HG02840 (cell line): ENCODE data around the gene RABL6.
"Not testable (repeated sequence)": the region's sequence is repeated elsewhere in the genome, so short reads cannot be mapped to it uniquely, and the experiment has no call there.

Source experiments
- ATAC-seq: cut with Tn5 transposase; IDR thresholded peaks from one replicate; pipeline ENCODE4 v1.9.1; 2021; ENCODE audit warnings: mild to moderate bottlenecking, moderate library complexity, moderate number of reproducible peaks; ENCODE audit not compliant: unreplicated experiment, low FRiP score

RABL6 gene

DNA sequence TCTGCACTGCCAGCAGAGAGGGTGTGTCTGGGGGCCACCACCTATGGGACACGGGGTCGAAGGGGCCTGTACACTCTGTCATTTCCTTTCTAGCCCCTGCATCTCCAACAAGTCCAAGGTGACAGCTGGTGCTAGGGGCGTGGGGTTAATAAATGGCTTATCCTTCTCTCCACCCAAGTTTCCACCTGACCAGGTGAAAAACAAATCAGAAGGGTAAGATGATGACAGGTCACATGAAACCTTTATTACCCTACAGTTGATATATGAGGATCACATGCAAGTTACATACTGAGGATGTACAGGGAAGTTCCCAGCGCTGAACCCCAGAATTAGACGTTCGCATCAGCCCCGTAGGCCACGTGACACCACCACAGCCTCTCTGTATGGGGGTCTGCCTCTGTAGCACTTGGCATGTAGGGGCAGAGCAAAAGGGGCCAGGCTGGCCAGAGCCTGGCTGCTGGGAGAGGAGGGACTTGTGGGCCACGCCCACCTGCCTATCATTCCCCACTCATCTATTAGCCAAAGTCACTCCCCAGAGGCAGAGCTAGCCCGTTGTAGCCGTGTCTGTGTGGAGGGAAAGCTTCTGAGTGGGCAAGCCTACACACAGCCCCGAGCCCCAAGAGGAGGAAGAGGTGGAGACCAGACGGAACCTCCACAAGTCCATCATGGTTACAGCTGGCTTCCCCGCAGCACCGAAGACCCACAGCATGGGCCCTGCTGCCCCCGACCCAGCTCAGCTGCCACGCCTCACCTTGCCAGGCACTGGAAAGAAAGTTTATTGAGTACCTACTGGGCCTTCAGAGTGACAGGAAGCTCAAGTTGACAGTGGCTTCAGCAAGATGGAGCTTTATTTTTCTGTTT is 14.4 kb upstream of the RABL6 start:
- no peak for ATAC-seq

DNA sequence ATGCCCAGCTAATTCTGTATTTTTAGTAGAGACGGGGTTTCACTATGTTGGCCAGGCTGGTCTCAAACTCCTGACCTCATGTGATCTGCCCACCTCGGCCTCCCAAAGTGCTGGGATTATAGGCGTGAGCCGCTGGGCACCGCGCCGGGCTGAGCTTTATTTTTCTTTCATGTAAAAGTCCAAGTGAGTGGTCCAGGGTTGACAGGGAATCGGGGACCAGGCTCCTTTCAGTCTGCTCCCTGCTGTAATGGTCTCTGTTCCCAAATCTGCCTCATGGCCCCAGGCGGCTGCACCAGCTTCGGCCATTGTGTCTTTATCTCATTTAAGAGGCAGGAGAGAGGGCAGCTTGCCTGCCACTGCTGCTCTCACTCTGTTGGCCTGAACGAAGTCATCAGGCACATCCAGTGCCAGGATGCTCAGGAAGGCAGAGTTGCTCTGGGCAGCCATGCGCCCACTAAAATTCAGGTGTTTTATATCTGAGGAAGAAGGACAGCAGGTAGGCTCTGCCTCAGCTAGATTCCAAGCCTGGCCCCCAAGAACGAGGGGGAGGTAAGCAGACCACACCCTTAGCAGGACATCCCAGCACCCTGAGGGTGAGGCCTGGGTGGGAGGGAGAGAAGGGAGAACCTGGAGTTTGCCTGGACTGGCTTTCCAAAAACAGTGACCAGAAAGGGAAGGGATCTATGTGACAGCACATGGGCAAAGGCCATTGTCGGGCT is 13.3 kb upstream of the RABL6 start:
- ATAC-seq, result no peak

DNA sequence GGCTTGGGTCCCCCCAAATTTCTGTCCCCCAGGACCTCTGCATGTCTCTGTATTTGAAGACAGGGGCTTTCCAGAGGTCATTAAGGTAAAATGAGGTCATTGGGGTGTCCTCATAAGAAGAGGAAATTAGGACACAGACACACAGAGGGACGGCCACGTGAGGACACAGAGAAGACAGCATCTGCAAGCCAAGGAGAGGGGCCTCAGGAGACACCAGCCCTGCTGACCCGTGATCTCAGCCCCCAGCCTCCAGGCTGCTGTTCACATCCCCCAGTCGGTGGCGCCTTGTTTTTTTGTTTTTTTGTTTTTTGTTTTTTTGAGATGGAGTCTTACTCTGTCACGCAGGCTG is 12.8 kb upstream of the RABL6 start:
- ATAC-seq, result no peak

DNA sequence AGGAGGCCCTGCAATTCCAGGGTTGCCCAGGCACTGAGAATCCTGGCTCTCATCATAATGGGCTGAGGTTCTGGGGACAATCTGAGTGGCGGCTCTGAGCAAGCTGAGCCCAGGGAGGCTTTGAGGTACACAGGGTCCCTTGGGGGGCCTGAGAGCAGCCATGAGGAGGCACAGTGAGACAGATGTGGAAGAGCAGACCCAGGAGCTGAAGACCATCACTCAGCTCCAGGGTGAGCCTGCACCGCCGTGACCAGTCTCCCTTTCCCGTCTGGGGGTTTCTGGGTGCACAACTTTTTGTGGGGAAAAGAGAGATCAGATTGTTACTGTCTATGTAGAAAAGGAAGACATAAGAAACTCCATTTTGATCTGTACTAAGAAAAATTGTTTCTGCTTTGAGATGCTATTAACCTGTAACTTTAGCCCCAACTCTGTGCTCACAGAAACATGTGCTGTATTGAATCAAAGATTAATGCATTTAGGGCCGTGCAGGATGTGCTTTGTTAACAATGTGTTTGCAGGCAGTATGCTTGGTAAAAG is 11.4 kb upstream of the RABL6 start, which contains the start of gene CCDC183:
Gene CCDC183, plus strand, starts transcription at position 101 of the 537 bp plus-strand sequence. Its CDS starts 60 bp downstream, at position 161.
- ATAC-seq, result no peak

DNA sequence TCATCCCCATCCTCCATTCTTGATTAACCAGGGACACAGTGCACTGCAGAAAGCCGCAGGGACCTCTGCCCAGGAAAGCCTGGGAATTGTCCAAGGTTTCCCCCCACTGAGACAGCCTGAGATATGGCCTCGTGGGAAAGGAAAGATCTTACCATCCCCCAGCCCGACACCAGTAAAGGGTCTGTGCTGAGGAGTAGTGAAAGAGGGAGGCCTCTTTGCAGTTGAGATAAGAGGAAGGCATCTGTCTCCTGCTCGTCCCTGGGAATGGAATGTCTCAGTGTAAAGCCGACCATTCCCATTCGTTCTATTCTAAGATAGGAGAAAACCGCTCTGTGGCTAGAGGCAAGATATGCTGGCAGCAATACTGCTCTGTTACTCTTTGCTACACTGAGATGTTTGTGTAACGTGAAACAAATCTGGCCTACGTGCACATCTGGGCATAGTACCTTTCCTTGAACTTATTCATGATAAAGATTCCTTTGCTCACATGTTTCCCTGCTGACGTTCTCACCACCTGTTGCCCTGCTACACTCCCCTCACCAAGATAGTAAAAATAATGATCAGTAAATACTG is 10.9 kb upstream of the RABL6 start:
- not testable (repeated sequence) for ATAC-seq

DNA sequence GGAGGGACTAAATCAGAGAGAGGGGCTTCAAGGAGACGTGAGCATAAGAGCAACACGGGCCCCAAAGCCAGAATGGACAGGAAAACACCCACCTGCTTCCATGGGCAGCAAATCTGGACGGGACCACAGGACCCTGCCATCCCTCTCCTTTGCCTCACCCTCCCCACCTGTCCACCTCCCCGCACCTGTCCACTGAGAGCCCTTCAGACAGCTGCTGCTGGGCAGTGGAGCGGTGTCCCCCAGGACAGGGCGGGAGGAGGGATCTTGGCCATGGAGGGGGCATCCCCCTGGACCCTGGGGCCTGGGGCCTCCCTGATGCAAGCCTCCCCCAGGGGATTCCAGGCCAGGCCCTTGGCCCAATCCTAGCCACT is 9.1 kb upstream of the RABL6 start:
- ATAC-seq, result no peak

DNA sequence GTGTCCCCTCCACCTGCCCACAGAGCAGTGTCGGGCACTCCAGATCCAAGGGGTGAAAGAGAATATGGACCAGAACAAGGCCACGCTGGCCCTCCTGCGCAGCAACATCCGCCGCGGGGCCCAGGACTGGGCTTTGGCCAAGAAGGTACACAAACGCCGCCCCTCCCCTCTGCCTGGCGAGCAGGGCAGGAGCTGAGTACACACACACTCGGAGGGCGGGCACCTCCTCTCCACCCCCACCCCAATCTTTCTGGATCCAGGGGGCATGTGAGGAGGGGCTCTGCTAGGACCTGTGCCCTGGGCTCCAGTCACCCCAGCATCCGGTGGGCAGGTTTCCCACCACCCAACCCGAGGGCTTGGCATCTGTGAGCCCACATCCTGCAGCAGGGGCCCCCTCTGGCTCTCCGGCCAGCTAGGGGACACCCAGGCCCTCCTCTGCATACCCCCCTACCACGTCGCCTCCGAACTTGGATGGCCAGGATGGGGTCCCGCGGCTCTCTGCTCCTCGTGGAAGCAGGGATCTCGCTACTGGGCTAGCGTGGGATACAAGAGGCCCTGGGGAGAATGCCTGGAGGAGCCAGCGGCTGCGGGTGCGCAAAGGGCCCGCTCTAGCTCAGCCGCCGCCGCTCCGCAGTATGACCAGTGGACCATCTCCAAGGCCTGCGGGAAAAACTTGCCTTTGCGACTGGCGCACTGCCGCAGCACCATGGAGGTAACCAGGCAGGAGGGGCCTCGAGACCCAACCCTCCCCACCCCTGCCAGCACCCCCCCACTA is 8.5 kb upstream of the RABL6 start:
- no peak for ATAC-seq

DNA sequence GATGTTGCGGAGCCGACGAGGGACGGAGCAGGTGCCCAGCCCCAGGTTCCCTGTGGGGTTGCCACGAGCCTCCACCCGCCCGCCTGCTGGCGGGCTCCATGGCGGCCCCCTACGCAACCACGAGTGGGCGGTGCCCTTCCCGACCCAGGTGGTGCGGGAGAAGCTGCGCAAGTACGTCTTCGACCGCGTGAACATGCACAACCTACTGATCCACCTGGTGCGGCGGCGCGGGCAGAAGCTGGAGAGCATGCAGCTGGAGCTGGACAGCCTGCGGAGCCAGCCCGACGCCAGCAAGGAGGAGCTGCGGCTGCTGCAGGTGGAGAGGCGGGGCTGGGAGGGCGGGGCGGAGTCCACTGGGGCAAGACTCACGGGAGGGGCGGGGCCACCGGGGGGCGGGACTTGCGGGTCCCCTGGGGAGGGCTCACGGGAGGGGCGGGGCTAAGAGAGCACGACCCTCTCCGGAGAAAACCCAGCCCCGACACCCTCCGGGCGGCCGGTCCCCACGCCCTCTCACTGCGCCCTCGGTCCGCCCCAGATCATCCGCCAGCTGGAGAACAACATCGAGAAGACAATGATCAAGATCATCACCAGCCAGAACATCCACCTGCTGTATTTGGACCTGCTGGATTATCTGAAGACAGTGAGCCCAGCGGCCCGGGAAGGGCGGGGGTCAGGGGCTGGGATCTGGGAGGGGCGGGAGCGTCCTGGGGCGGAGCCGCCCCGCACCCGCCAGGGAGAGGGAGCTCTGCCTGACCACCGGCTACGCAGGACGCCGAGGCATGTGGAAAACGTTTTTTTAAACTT is 7.7 kb upstream of the RABL6 start:
- no peak for ATAC-seq

DNA sequence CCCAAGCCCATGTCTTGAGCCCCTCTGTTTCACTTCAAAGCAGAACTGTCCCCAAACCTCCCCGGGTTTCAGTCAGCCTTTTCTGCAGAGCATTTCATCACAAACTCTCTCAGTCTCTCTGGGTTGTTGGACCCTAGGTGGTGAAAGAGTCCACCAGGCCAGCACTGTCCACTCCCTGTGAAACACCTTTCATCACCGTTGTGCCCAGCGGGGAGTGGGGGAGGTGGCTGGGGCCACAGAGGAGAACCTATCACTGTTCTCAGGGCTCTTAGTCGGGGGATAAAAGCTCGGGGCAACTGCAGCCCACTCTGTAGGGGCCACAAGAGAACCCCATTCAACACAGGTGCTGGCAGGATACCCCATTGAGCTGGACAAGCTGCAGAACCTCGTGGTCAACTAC is 5.4 kb upstream of the RABL6 start:
- ATAC-seq, result no peak

DNA sequence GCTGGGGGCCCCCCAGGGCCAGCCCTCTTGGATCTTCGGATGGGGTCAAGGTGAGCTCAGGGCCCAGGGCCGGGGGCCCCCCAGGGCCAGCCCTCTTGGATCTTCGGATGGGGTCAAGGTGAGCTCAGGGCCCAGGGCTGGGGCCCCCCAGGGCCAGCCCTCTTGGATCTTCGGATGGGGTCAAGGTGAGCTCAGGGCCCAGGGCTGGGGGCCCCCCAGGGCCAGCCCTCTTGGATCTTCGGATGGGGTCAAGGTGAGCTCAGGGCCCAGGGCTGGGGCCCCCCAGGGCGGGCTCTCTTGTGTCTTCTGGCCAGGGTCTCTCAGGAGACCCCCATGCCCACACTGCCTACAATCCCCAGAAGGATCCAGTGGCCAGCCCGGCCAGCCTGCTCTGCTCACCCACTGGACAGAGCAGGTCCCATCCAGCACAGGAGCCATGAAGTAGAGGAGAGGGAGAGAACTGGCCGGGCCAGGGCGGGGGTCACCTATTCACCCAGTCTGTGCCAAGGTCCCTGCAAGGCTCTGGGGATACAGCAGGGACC is 4.7 kb upstream of the RABL6 start:
- not testable (repeated sequence) for ATAC-seq

DNA sequence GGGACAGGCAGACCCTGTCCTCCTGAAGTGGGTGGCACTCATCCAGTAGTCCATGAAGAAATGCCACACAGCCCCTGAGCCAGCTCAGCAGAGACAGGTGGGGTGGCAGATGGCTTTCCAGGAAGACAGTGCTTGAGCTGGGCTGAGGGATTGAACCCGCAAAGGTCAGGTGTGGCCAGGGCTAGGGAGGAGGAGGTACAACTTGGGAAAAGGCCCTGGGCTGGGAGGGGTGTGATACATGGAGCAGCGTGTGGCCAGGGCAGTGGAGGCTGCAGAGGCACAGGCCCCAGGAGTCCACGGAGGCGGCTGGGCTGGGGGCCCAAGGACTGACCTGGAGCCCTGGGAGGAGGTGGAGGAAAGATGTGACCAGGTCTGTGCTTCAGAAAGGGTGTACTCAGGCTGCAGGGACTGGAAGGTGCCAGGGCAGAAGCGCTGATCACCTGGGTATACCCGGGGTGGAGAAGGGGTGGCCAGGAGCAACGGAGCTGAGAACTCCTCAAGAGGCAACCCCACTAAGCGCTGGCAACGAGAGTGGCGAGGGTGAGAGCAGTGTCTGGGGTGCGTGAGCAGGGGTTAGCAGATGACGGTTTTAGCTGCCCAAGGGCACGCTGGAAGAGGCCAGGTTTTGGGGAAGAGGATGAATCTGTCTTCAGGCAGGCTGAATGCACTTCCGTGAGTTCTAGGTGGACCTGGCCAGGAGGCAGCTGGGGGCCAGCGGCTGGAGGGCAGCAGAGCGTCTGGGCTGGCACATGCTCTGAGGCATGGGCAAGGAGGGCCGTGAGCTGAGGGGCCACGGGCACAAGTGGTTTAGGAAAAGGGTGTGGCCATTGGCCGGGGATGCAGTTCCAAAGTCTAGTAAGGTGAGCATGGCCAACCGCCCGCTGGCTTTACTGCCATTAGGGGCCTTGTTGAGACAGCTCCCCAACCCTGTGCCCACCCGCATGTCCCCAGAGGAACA is 3.9 kb upstream of the RABL6 start:
- no peak for ATAC-seq

DNA sequence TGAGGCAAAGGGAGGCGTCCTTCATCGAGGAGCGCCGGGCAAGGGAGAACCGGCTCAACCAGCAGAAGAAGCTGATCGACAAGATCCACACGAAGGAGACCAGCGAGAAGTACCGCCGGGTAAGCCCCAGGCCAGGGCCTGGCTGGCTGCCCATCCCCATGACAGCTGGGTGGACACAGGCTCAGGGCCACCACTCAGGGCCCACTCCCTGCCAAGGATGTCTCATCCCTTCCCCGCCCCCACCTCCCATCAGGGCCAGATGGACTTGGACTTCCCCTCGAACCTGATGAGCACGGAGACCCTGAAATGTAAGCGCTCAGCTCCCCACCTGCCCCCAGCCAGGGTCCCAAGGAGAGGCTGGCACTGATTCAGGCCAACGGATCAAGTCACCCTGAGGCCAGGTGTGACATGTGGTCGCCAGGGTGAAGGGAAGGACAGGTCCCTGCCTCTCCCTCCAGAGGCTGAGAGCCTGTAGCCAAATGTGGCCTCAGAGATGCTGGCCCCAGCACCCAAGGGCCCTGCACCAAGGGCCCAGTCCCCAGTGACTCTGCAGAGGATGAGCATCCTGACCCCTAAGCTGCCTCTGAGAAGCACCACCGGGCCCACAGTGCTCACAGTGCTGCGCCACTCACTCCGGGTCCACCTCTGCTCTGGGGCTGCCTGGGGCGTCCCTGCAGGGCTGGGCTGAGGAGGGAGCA is 3.1 kb upstream of the RABL6 start:
- no peak for ATAC-seq

DNA sequence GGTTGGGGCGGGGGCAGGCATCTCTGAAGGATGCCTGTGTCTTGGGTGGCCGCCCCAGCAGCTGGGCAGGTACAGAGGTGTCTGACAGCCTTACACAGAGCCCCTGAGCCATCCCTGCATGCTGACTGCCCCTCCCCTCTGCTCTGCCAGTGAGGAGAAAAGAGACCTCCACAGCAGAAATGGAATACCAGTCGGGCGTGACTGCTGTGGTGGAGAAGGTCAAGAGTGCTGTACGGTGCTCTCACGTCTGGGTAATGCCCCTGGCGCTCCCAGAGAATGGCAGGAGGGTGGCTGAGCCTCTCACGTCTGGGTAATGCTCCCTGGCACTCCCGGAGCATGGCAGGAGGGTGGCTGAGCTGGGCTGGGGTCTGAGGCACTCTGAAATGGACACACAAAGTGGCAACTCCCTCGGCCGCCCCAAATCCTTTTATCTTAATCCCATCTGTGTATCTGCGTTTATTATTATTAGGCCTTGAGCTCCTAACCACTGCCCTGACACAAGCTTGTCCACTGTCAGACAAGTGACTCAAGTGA is 2.5 kb upstream of the RABL6 start:
- ATAC-seq, result no peak

DNA sequence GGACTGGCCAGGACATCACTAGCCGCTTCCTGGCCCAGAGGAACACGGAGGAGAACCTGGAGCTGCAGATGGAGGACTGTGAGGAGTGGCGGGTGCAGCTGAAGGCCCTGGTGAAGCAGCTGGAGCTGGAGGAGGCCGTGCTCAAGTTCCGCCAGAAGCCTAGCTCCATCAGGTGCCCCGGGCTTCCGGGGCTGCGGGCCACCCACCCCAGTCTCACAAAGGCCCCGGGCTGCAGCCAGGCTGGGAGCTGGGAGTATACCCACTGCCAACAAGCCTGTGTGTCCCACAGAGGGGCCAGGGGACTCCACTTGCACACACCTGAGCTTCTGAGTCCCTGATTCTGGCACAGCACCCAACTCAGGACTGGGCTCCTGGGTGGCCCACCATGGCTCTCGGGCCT is 1.7 kb upstream of the RABL6 start:
- ATAC-seq, result no peak

DNA sequence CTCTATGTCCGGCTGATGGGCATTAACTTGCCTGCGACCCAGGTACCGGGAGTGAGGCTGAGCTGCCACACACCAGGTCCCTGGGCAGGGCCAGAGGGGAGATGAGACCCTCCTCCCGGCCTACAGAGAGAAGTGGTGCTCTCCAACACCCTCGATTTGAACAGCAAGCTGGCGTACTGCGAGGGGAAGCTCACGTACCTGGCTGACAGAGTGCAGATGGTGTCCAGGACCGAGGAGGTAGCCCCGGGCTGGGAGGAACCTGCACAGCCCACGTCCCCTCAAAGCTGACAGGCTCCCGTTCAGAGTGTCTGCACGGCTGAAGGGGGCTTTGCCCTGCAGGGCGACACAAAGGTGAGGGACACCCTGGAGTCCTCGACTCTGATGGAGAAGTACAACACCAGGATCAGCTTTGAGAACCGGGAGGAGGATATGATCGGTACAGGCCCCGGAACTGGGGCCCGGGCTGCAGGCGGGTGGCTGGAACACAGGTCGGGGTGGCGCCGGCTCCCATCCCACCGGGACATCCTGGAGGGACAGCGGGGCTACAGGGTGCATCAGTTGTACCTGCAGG is 1.0 kb upstream of the RABL6 start:
- ATAC-seq, result no peak

DNA sequence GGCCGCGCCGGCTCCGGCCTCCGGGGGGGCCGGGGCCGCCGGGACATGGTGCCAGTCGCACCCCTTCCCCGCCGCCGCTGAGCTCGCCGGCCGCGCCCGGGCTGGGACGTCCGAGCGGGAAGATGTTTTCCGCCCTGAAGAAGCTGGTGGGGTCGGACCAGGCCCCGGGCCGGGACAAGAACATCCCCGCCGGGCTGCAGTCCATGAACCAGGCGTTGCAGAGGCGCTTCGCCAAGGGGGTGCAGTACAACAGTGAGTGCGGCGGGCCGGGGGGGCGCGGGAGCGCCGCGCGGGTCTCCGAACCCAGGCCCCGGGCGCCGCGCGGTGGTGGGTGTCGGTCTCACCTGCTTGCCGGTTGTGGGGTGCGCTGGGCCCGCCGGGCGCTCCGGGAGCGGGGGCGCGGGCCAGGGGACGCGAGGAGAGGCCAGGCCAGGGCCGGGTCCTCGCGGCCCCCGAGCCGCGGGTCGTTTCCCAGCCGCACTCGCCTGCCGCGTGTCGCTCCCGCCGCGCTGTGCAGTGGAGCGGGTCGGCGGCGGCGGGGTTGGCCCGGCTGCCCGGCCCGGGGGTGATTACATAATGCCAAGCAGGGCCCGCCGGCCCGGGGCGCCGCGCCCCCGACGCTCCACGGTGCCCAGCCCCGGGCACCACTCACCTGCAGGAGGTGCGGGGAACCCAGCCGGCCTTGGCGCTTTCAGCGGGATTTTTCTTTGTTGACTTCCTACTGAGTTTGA is 492 bp downstream of the RABL6 start:
- peak; percentile 40 for ATAC-seq

DNA sequence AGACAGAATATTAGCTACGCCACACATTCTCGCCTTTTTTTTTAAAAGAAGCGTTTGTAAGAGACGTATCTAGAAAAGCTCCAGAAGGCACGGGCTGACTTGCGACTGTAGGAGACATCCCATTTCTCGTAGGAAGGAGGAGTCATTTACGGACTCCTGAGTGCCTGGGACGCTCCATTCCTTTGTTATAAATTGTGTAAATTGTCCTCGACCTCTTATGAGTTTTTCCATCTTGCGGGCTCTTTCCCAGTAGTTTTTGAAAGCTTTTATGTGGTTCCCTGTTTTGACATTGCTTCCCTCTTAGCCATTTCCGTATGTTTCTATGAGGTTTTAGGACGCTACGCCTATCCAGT is 1.0 kb downstream of the RABL6 start:
- ATAC-seq, result no peak
